Vagina (tissue), 2 donors: ENCODE measurements around the gene SLC26A2.

ENCODE experiments used
- CTCF ChIP-seq, 3 experiments: fragments of 450-650 bp in 2 of 3; fragments of 200-600 bp in 1 of 3; sonication (generic) in 1 of 3; IDR thresholded peaks; one replicate each; pipeline ENCODE4 v1.5.1; 2017 to 2019; ENCODE audit warnings: antibody characterized with exemption in 3 of 3, mild to moderate bottlenecking in 2 of 3, moderate library complexity in 2 of 3
- POLR2A ChIP-seq, 2 donors: fragments of 450-650 bp; IDR thresholded peaks; one replicate each; pipeline ENCODE4 v1.6.1; 2017; ENCODE audit warnings: antibody characterized with exemption in 2 of 2, mild to moderate bottlenecking in 2 of 2, moderate library complexity in 2 of 2
- POLR2AphosphoS5 ChIP-seq, 2 donors: sonication (generic); formaldehyde crosslinking; IDR thresholded peaks; one replicate each; pipeline ENCODE4 v1.9.0; 2017; ENCODE audit warnings: antibody characterized with exemption in 2 of 2, mild to moderate bottlenecking in 2 of 2, low read depth in 1 of 2; ENCODE audit not compliant: insufficient read depth in 1 of 2

GRCh38 chr5:149990518-149991376, 30.2 kb downstream of the SLC26A2 start:
- peak; percentile 78 to 94 (median 90) for TF ChIP-seq CTCF (IDR thresholded peaks at IDR 0.05)
- TF ChIP-seq POLR2AphosphoS5 (IDR thresholded peaks at IDR 0.05; ENCODE audit: insufficient read depth in 1 of 2, low read depth in 1 of 2): no peak
- TF ChIP-seq POLR2A (IDR thresholded peaks at IDR 0.05): no peak
